Measurements from ENCODE around the gene PLXNA2.

- TF ChIP-seq POLR2AphosphoS5 (IDR thresholded peaks at IDR 0.05; ENCODE audit: low read depth, low read length) (no peak), PAX5 (IDR thresholded peaks at IDR 0.05; ENCODE audit: insufficient read depth, low read length, severe bottlenecking) (no peak), POLR2A (IDR thresholded peaks at IDR 0.05; ENCODE audit: low read depth, low read length) (no peak), TAF1 (IDR thresholded peaks at IDR 0.05; ENCODE audit: low read depth, low read length) (no peak), SPI1 (IDR thresholded peaks at IDR 0.05; ENCODE audit: low read depth, low read length) (no peak), POU2F2 (IDR thresholded peaks at IDR 0.05; ENCODE audit: low read depth, low read length) (no peak)
Measured at GRCh38 chr1:208106218-208106617, 138.0 kb downstream of the PLXNA2 start.

Data from GM12891 (cell line).